GM18951 (cell line): ENCODE data around the gene DHCR24.
A peak's percentile ranks its signal among the peaks of the same experiment; 100 is the strongest.
"Not testable (repeated sequence)": the region's sequence is repeated elsewhere in the genome, so short reads cannot be mapped to it uniquely, and the experiment has no call there.

Experiments used
- POLR2A ChIP-seq: IDR thresholded peaks from 4 replicates; pipeline ENCODE4 v1.6.1; 2011; ENCODE audit warnings: mild to moderate bottlenecking; ENCODE audit not compliant: insufficient read length, insufficient read depth; ENCODE audit errors: extremely low read depth
- in situ Hi-C: fragments of 300-500 bp; cut with MboI; formaldehyde crosslinking; loops from one replicate; pipeline ENCODE4 v1.12.0; 2022; ENCODE audit warnings: low sequenced_read_pairs, mixed read lengths, inconsistent platforms; ENCODE audit not compliant: unreplicated experiment

Gene DHCR24

GRCh38 chr1:54886724-54887664 is at the start of gene DHCR24:
Gene DHCR24, minus strand, starts transcription at chr1:54887195. Its CDS starts 76 bp downstream, at chr1:54887119.
- TF ChIP-seq POLR2A = peak; percentile 97
- in situ Hi-C loops = no loop called here

- in situ Hi-C loops = no loop called here
- no peak for TF ChIP-seq POLR2A
These were observed 49.8 kb upstream of the DHCR24 start for GRCh38 chr1:54936791-54937190.

GRCh38 chr1:54934869-54935268 is 47.9 kb upstream of the DHCR24 start:
- TF ChIP-seq POLR2A = no peak
- in situ Hi-C loops = no loop called here

- in situ Hi-C loops = not testable (repeated sequence)
These were observed 47.1 kb upstream of the DHCR24 start for GRCh38 chr1:54934081-54934480.

- in situ Hi-C loops = no loop called here
- TF ChIP-seq POLR2A = no peak
These were observed 44.4 kb upstream of the DHCR24 start for GRCh38 chr1:54931275-54931840.

- in situ Hi-C loops = no loop called here
- no peak for TF ChIP-seq POLR2A
These were observed 42.7 kb upstream of the DHCR24 start for GRCh38 chr1:54929700-54930099.

- no peak for TF ChIP-seq POLR2A
- in situ Hi-C loops = no loop called here
These were observed 41.3 kb upstream of the DHCR24 start for GRCh38 chr1:54928327-54928726.

- no peak for TF ChIP-seq POLR2A
- in situ Hi-C loops = no loop called here
These were observed 40.7 kb upstream of the DHCR24 start for GRCh38 chr1:54927472-54928240.

GRCh38 chr1:54926970-54927369 is 40.0 kb upstream of the DHCR24 start:
- in situ Hi-C loops = no loop called here
- TF ChIP-seq POLR2A = no peak

- in situ Hi-C loops = no loop called here
- TF ChIP-seq POLR2A = no peak
These were observed 36.0 kb upstream of the DHCR24 start for GRCh38 chr1:54922921-54923421.

- in situ Hi-C loops = no loop called here
- TF ChIP-seq POLR2A = no peak
These were observed 35.2 kb upstream of the DHCR24 start for GRCh38 chr1:54922040-54922761.
